KMS-11 (cell line): ENCODE measurements around the gene ADAM12.

Source experiments
- H2AFZ ChIP-seq: fragments of 200-600 bp; sonication (generic); 2 replicates; pipeline ENCODE4 v1.6.1; 2016; ENCODE audit warnings: antibody characterized with exemption, mixed run types, low read depth
- H3K27ac ChIP-seq: fragments of 200-600 bp; sonication (generic); 2 replicates; pipeline ENCODE4 v1.6.1; 2016; ENCODE audit warnings: mild to moderate bottlenecking, mixed run types
- H3K27me3 ChIP-seq: fragments of 200-600 bp; sonication (generic); 2 replicates; pipeline ENCODE4 v1.6.1; 2017; ENCODE audit warnings: mild to moderate bottlenecking, low read depth, mixed run types, moderate library complexity; ENCODE audit not compliant: insufficient read depth
- H3K36me3 ChIP-seq: fragments of 200-600 bp; sonication (generic); 2 replicates; pipeline ENCODE4 v1.6.1; 2017; ENCODE audit warnings: mild to moderate bottlenecking, mixed run types; ENCODE audit not compliant: insufficient read depth
- H3K4me1 ChIP-seq: fragments of 200-600 bp; sonication (generic); 2 replicates; pipeline ENCODE4 v1.6.1; 2016; ENCODE audit warnings: mild to moderate bottlenecking, low read depth, mixed run types; ENCODE audit not compliant: poor library complexity, severe bottlenecking
- H3K4me2 ChIP-seq: fragments of 200-600 bp; sonication (generic); 2 replicates; pipeline ENCODE4 v1.7.0; 2016; ENCODE audit warnings: mild to moderate bottlenecking, mixed run types
- H3K4me3 ChIP-seq: fragments of 200-600 bp; sonication (generic); IDR thresholded peaks from 2 replicates; pipeline ENCODE4 v1.6.1; 2017; ENCODE audit warnings: low read depth, low read length, mixed read lengths; ENCODE audit not compliant: insufficient read depth
- H3K79me2 ChIP-seq: fragments of 200-600 bp; sonication (generic); 2 replicates; pipeline ENCODE4 v1.6.1; 2016; ENCODE audit warnings: low read depth, mixed run types; ENCODE audit not compliant: insufficient read depth
- H3K9ac ChIP-seq: fragments of 200-600 bp; sonication (generic); 2 replicates; pipeline ENCODE4 v1.6.1; 2016; ENCODE audit warnings: mild to moderate bottlenecking, mixed run types
- H4K20me1 ChIP-seq: fragments of 200-600 bp; sonication (generic); 2 replicates; pipeline ENCODE4 v1.6.1; 2016; ENCODE audit warnings: mild to moderate bottlenecking, mixed run types; ENCODE audit not compliant: insufficient read depth
- TF ChIP-seq, protein P1 (sequence below): fragments of 200-600 bp; sonication (generic); conservative IDR thresholded peaks from 2 replicates; pipeline ENCODE4 v1.6.1; 2017; ENCODE audit warnings: low read depth, mild to moderate bottlenecking, antibody characterized with exemption, low read length, moderate library complexity, mixed read lengths

Gene ADAM12

GRCh38 chr10:126252884-126253610 is 135.2 kb downstream of the ADAM12 start:
- Histone ChIP-seq H3K27ac (no peak overlapping the region), H3K4me2 (no peak overlapping the region), H3K36me3 (no peaks in the 10 kb centered on the region), H2AFZ (no peak overlapping the region), H3K9ac (no peak overlapping the region), H3K27me3 (no peaks in the 10 kb centered on the region), H4K20me1 (no peaks in the 10 kb centered on the region), H3K79me2 (no peaks in the 10 kb centered on the region), H3K4me3 (no peak overlapping the region), H3K4me1 (no peaks in the 10 kb centered on the region)
- TF ChIP-seq, protein P1, sequence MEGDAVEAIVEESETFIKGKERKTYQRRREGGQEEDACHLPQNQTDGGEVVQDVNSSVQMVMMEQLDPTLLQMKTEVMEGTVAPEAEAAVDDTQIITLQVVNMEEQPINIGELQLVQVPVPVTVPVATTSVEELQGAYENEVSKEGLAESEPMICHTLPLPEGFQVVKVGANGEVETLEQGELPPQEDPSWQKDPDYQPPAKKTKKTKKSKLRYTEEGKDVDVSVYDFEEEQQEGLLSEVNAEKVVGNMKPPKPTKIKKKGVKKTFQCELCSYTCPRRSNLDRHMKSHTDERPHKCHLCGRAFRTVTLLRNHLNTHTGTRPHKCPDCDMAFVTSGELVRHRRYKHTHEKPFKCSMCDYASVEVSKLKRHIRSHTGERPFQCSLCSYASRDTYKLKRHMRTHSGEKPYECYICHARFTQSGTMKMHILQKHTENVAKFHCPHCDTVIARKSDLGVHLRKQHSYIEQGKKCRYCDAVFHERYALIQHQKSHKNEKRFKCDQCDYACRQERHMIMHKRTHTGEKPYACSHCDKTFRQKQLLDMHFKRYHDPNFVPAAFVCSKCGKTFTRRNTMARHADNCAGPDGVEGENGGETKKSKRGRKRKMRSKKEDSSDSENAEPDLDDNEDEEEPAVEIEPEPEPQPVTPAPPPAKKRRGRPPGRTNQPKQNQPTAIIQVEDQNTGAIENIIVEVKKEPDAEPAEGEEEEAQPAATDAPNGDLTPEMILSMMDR = no peak

DNA sequence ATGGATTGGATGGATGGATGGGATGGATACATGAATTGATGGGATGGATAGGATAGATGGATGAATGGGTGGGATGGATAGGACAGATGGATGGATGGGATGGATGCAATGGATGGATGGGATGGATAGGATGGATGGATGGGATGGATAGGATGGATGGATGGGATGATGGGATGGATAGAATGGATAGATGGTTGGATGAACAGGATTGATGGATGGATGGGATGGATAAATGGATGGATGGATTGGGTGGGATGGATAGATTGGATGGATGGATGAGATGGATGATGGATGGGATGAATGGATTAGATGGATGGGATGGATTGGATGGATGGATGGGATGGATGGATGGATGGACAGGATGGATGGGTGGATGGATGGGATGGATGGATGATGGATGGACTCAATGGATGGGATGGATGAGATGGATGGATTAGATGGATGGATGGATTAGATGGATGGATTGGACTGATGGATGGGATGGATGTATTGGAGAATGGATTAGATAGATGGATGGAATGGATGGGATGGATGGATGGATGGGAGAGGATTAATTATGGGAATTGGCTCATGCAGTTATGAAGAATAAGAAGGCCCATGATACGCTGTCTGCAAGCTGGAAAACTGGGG is 136.4 kb downstream of the ADAM12 start:
- Histone ChIP-seq H3K4me3 (no peak overlapping the region), H3K79me2 (no peaks in the 10 kb centered on the region), H3K4me2 (no peak overlapping the region), H3K27ac (no peak overlapping the region), H3K27me3 (no peaks in the 10 kb centered on the region), H2AFZ (no peak overlapping the region), H3K36me3 (no peaks in the 10 kb centered on the region), H3K9ac (no peak overlapping the region), H3K4me1 (no peaks in the 10 kb centered on the region), H4K20me1 (no peaks in the 10 kb centered on the region)
- TF ChIP-seq, protein P1 = no peak

- H3K27ac ChIP-seq = no peak overlapping the region
- no peak overlapping the region for H3K4me2 ChIP-seq
Measured at GRCh38 chr10:126250527-126251310, 137.6 kb downstream of the ADAM12 start.

GRCh38 chr10:126250045-126250444 is 138.2 kb downstream of the ADAM12 start:
- no peak overlapping the region for H3K27ac ChIP-seq

More at GRCh38 chr10:126250527-126251310, 137.6 kb downstream of the ADAM12 start:
- H3K79me2 ChIP-seq = no peaks in the 10 kb centered on the region
- TF ChIP-seq, protein P1 = no peak
- no peaks in the 10 kb centered on the region for H4K20me1 ChIP-seq
- no peak overlapping the region for H3K9ac ChIP-seq
- no peaks in the 10 kb centered on the region for H3K4me1 ChIP-seq
- no peak overlapping the region for H3K4me3 ChIP-seq
- H3K27me3 ChIP-seq = no peaks in the 10 kb centered on the region
- no peak overlapping the region for H2AFZ ChIP-seq
- no peaks in the 10 kb centered on the region for H3K36me3 ChIP-seq

More at GRCh38 chr10:126250045-126250444, 138.2 kb downstream of the ADAM12 start:
- Histone ChIP-seq H3K4me1 (no peaks in the 10 kb centered on the region), H3K36me3 (no peaks in the 10 kb centered on the region), H4K20me1 (no peaks in the 10 kb centered on the region), H3K9ac (no peak overlapping the region), H3K27me3 (no peaks in the 10 kb centered on the region), H3K4me3 (no peak overlapping the region), H3K4me2 (no peak overlapping the region), H2AFZ (no peak overlapping the region), H3K79me2 (no peaks in the 10 kb centered on the region)
- TF ChIP-seq, protein P1 = no peak
